GM15510 (cell line): ENCODE data around the gene SLC2A4.

Source experiments
- POLR2A ChIP-seq: IDR thresholded peaks from 3 replicates; pipeline ENCODE4 v1.6.1; 2011; ENCODE audit warnings: borderline replicate concordance; ENCODE audit not compliant: insufficient read length; ENCODE audit errors: extremely low read depth

SLC2A4 gene

DNA sequence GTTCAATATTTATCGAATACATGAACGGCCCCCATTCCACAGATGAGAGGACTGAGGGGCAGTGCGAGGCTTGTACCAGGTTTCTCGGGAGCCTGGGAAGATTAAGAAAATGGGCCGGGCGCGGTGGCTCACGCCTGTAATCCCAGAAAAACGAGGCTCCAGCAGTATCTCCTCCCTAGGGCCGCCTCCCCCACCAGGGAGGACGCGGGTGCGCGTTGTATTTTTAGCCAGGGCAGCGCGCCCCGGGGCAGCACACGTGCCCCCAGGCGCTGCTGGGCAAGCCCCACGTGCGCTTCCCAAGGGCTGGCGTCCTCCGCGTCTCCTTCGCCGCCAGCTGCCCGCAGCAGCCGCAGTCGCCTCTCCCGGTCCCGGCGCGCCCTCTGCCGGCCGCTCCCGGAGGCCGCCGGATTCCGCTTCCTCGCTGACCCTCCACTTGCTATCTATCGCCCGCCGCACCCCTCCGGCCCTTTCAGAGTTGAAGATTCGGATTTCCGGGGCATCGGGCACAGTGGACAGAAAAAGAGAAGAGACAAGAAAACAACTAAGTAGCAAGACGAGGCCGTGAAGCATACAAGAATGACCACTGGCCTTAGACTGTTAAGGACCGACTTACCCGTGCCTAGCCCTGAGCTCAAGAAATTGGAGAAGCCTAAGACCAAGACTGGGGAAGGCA is 14.8 kb downstream of the SLC2A4 start:
- no peak for TF ChIP-seq POLR2A

- no peak for TF ChIP-seq POLR2A
Measured at GRCh38 chr17:7304179-7304578, 22.7 kb downstream of the SLC2A4 start.

GRCh38 chr17:7306911-7307685 is 25.6 kb downstream of the SLC2A4 start, which contains the start of gene EIF5A:
TSS of gene EIF5A (plus strand) at chr17:7307628. CDS start at chr17:7309636, 2,008 bp downstream.
- TF ChIP-seq POLR2A = peak; percentile 84

- TF ChIP-seq POLR2A = peak; percentile 30
Measured at GRCh38 chr17:7307686-7308624, 26.4 kb downstream of the SLC2A4 start.

DNA sequence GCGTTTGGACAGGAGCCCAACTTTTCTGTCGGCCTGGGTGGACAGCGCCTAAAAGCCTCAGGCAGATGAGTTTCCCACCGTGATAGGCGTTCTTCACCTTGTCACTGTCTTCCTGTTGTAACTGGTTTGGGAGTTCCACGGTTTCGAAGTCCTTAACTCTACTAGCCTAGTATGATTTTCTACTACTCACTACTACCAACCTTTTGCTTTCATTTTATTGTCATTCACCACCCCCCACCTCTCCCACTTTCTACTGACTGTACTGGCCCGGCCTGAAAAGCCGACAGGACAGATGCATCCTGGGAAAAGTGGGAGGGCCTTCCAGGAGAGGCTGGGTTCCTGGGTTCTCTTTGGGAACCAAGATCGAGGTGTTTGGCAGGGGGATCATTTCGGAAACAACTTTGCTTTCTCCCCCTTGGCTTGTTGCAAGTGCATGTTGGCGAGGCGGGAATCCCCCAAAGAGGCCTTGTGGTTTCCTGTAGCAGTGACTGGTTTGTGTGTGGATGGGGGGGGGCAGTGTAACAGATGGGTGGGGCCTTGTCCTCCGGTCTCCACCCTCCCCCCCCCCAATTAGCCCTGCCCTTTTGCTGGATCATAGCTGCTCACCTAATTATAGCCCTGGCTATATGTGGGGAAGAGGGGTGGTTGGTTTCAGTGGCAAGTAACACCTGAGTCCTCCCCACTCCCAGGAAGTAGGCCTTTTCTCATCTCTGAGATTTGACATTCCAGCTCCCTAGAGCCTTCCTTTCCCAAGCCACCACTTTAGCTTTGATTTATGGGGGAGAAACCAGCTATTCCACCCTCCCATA is 27.3 kb downstream of the SLC2A4 start:
- no peak for TF ChIP-seq POLR2A

GRCh38 chr17:7309628-7310027 is 28.1 kb downstream of the SLC2A4 start:
- TF ChIP-seq POLR2A = no peak

GRCh38 chr17:7311110-7311705 is 29.7 kb downstream of the SLC2A4 start:
- TF ChIP-seq POLR2A = no peak

GRCh38 chr17:7312432-7313087 is 31.0 kb downstream of the SLC2A4 start:
- no peak for TF ChIP-seq POLR2A

DNA sequence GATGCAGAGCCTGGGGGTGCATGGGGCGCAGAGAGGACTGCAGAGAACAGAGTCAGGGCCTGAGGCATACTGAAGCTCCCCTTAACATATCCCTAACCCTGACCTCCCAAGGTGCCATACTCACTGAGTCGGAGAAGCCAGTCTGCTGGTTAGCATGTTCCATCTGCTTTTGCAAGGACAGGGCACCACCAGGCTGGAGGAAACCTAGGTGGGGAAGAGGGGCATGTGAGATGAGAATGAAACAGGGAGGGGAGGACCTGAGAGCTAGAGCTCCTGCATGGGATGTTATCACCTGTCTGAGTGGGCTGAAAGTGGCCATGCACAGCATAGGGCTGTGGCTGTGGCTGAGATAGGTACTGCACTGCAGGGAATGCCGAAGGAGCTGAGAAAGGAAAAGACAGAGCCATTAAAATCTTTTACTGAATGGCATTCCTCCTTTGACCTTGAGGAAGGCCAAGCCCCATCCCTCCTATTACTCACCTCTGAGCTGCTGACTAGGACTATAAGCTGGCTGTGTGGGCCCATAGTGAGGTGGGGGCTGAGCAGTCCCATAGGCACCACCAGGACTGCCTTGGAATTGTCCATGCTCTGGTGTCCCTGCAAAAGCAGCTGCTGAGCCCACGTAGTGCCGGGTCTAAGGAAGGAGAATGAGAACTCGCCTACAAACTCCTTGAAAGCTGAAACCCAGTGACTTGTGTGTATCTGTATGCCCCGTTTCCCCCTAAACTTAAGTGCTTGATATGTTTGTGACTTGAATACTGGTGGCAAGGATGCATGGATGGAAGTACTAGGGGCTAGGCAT is 31.8 kb downstream of the SLC2A4 start:
- peak; percentile 31 for TF ChIP-seq POLR2A

GRCh38 chr17:7313890-7314718 is 32.6 kb downstream of the SLC2A4 start:
- no peak for TF ChIP-seq POLR2A

GRCh38 chr17:7314719-7315569 is 33.4 kb downstream of the SLC2A4 start, which contains the start of gene GPS2:
TSS of gene GPS2 (minus strand) at chr17:7315360. CDS start at chr17:7315052, 308 bp downstream.
- peak; percentile 83 for TF ChIP-seq POLR2A

DNA sequence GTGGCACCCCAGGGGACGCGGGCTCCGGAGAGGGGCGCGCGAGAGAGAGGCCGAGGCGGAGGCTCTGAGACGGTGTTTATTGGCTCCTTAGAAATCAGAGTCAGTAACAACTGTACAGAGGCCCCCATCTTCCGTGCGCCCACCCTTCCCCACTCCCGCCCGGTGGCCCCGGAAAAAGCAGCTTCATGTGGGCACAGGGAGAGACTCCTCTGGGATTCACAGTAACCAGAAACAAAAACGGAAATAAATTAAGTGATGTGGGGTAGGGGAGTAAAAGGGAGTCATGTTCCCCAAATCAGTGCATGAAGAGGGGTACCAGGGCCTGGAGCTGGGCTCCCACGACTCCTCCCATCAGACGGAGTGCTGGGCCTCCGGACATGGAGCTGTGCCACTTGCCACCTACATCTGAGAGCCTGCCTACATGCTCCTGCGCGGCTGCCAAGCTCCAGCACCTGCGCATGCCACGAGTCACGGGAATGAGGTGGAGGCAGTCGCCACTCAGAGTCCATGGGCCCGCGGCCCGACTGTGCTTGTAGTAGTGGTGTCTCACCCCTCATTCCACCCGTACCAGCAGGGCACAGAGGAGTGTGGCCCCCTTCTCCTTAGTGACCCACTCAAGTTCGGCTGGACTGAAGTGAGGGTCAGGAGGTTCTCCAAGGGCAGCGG is 34.2 kb downstream of the SLC2A4 start:
- TF ChIP-seq POLR2A = no peak
